AG04450 (cell line): ENCODE measurements around the gene EPN1. TPM values are rescaled to one million over a fixed set of nuclear protein-coding genes. Genes with fewer than 3 reads are reported as not detected.

Experiments used
- CTCF ChIA-PET: fragments of 300-600, 350-600 bp; formaldehyde crosslinking; extraction: SDS; loops from one replicate; lab custom pipeline; 2022; ENCODE audit warnings: antibody characterized with exemption, inconsistent platforms; lab: Charles Lee
- POLR2A ChIA-PET: fragments of 350-600 bp; formaldehyde crosslinking; extraction: SDS; loops from one replicate; lab custom pipeline; 2021; ENCODE audit warnings: antibody characterized with exemption, inconsistent platforms; lab: Yijun Ruan, JAX
- DNase-seq: peaks from one replicate; pipeline ENCODE4 v3.0.0-alpha.2; 2011; ENCODE audit warnings: low read depth, low spot score
- H3K27ac ChIP-seq: one replicate; pipeline ENCODE4 v1.5.1; 2012; ENCODE audit warnings: low read depth, low read length, control low read depth
- H3K27me3 ChIP-seq: one replicate; pipeline ENCODE4 v1.6.0; 2012; ENCODE audit warnings: low read length; ENCODE audit not compliant: control insufficient read depth, insufficient read depth
- H3K4me3 ChIP-seq: 2 replicates; pipeline ENCODE4 v1.5.1; 2011; ENCODE audit warnings: mild to moderate bottlenecking, low read depth, low read length, control low read depth
- H3K9me3 ChIP-seq: 2 replicates; pipeline ENCODE4 v1.5.1; 2012; ENCODE audit warnings: low read length; ENCODE audit not compliant: control insufficient read depth, insufficient read depth
- CTCF ChIP-seq: IDR thresholded peaks from 2 replicates; pipeline ENCODE4 v1.5.1; 2011; ENCODE audit warnings: low read depth, low read length, control low read depth, inconsistent platforms
- polyA plus RNA-seq: library from polyadenylated mRNA; depleted of rRNA; stranded (reverse); fragments of >200 nt; gene quantifications from 2 replicates; pipeline ENCODE4 v1.2.3, GENCODE V29; 2011

Gene EPN1
- polyA plus RNA-seq, 1 experiment = 32.1 TPM

DNA sequence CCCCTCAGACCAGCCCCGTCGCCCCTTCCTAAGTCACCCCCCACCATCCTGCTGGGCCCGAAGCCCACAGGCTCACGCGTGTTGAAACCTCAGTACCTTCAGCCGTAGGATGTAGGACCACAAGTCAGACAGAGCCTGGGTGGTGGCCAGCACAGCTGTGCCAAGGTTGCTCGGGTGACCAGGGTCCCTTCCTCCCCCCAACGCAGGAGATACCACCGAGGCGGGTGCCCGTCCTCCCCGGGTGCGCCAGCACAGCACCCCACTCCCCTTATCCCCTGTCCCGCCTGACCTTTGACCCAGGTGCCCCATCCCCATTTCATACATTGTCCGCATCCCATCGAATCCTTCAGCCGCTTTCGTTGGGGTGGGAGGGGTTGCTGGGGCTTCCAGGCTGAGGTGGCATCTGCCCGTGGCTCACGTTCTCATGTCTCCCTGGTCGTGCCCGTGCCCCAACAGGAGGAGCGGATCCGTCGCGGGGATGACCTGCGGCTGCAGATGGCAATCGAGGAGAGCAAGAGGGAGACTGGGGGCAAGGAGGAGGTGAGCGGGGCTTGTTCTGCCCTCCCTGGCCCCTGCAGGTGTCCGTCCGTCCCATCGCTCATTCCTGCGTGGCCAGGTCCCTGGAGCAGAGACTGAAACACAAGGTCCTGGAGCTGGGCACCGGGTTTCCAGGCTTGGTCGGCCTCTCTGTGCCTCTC lies 14.5 kb downstream of the EPN1 start:
- CTCF ChIA-PET = interaction anchor here (1.6 kb wide), 1 partner anchor 14 kb away, joined by 3 read pairs; no protein-coding TSS in a partner anchor
- Histone ChIP-seq H3K9me3 (no peaks in the 10 kb centered on the region; the same call in 1 of the 2 replicates), H3K27ac (no peak overlapping the region), H3K4me3 (no peak overlapping the region), H3K27me3 (no peaks in the 10 kb centered on the region)
- no peak for TF ChIP-seq CTCF
- no peak for DNase-seq
- POLR2A ChIA-PET = no interaction called here

GRCh38 chr19:55690109-55690768 lies 15.2 kb downstream of the EPN1 start:
- no peaks in the 10 kb centered on the region for H3K27me3 ChIP-seq
- DNase-seq = no peak
- H3K27ac ChIP-seq = no peak overlapping the region
- ChIA-PET CTCF (interaction anchor here (1.6 kb wide), 1 partner anchor 13 kb away, joined by 3 read pairs; no protein-coding TSS in a partner anchor), POLR2A (no interaction called here)
- H3K9me3 ChIP-seq = no peaks in the 10 kb centered on the region; the same call in 1 of the 2 replicates
- no peak for TF ChIP-seq CTCF
- H3K4me3 ChIP-seq = no peak overlapping the region

GRCh38 chr19:55690769-55691545 lies 15.9 kb downstream of the EPN1 start:
- POLR2A ChIA-PET = no interaction called here
- Histone ChIP-seq H3K27me3 (no peaks in the 10 kb centered on the region), H3K9me3 (no peaks in the 10 kb centered on the region; the same call in 1 of the 2 replicates), H3K4me3 (no peak overlapping the region), H3K27ac (no peak overlapping the region)
- no peak for DNase-seq
- CTCF ChIA-PET = interaction anchor here (1.6 kb wide), 1 partner anchor 13 kb away, joined by 3 read pairs; no protein-coding TSS in a partner anchor
- no peak for TF ChIP-seq CTCF

- no peak overlapping the region for H3K4me3 ChIP-seq
- no peak for TF ChIP-seq CTCF
- no peak for DNase-seq
- H3K27ac ChIP-seq = no peak overlapping the region
- H3K27me3 ChIP-seq = no peaks in the 10 kb centered on the region
- ChIA-PET POLR2A (no interaction called here), CTCF (no interaction called here)
- H3K9me3 ChIP-seq = no peaks in the 10 kb centered on the region; the same call in 1 of the 2 replicates
Measured at GRCh38 chr19:55691561-55692481, 16.8 kb downstream of the EPN1 start.
